Activated effector memory CD4-positive, alpha-beta T cell treated with Interleukin-2 at 50 U/mL for 16 hours (primary cell): ENCODE data around the gene CLN6.
"Not testable (repeated sequence)": the region's sequence is repeated elsewhere in the genome, so short reads cannot be mapped to it uniquely, and the experiment has no call there.

Experiments
- DNase-seq: peaks from one replicate; pipeline ENCODE4 v3.0.0-alpha.2; 2020

The CLN6 gene

GRCh38 chr15:68205558-68205944 lies 24.0 kb downstream of the CLN6 start:
- DNase-seq, result no peak

- no peak for DNase-seq
Measured at GRCh38 chr15:68204776-68205557, 24.6 kb downstream of the CLN6 start, which contains the start of gene CALML4. Gene CALML4 (minus strand): TSS chr15:68205332. CDS start chr15:68205247, 85 bp downstream.

DNA sequence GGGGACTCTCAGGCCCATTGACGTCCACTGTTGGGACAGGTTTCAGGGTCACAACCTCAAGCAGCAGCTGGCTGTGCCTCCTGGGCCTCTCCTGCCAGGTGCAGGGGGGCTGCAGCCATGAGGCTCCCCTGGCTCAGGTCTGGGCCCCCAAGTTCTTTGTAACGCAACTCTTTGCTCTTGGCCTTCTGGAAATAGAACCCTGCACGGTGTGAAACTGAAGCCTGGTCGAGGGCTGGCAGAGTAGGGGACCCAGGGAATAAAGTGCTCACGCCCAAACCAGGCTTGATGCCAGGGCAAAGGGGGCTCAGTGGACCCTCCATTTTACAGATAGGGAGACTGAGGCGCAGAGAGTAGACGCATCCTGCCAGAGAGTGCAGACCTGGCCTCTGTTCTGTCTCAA lies 25.2 kb downstream of the CLN6 start:
- DNase-seq, result no peak

GRCh38 chr15:68203956-68204355 lies 25.6 kb downstream of the CLN6 start:
- DNase-seq, result no peak

GRCh38 chr15:68203486-68203885 lies 26.0 kb downstream of the CLN6 start:
- no peak for DNase-seq

DNA sequence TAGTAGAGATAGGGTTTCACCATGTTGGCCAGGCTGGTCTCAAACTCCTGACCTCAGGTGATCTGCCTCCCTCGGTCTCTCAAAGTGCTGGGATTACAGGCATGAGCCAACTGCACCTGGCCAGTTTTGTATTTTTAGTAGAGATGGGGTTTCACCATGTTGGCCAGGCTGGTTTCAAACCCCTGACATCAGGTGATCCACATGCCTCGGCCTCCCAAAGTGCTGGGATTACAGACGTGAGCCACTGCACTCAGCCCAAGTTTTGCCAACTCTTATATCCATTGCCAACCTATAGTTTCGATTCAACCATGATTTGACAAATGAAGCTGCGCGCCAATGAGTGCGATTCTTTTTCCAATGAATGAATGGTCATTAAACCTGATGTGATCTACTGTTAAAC lies 26.5 kb downstream of the CLN6 start:
- not testable (repeated sequence) for DNase-seq

- no peak for DNase-seq
Measured at GRCh38 chr15:68201879-68202261, 27.7 kb downstream of the CLN6 start.

- DNase-seq, result no peak
Measured at GRCh38 chr15:68201153-68201878, 28.2 kb downstream of the CLN6 start.

DNA sequence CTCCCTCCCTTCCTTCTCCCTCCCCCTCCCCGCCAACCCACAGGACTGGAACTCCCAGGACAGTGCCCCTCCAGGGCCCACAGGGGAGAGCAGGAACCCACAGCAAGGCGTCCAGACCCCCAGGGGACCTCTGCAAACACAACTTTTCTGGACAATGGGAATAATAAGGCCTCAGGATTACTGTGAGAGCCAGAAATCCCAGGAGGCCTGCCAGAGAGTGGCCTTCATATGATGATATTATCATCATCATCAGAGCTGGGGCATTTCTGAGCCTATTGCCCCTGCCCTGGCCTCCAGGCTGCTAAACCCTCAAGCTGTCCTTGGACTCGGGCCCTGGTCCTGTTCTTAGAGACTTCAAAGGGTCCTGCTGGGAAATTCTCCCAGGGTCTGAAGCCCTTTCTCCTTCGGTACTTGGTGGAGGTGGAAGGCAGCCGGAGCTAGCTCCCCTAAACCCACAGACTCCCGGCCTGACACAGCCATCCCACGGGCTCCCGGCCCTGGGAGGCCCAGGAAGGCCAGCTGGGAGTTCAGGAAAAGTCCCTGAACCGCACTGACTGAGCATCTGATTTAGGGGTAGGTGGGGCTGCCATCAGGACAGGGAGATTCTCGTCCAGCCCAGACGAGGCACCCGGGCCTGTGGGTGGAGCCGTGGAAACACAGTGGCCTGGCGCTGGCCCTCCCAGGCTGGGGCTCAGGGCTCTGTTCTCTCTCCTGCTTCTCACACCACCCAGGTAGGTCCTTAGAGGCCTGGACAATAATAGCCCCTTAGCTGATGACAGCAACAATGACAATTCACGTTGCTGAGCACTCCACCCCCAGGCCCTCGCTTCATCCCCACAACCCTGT lies 29.3 kb downstream of the CLN6 start:
- no peak for DNase-seq

- DNase-seq, result no peak
Measured at GRCh38 chr15:68199340-68199739, 30.2 kb downstream of the CLN6 start.

DNA sequence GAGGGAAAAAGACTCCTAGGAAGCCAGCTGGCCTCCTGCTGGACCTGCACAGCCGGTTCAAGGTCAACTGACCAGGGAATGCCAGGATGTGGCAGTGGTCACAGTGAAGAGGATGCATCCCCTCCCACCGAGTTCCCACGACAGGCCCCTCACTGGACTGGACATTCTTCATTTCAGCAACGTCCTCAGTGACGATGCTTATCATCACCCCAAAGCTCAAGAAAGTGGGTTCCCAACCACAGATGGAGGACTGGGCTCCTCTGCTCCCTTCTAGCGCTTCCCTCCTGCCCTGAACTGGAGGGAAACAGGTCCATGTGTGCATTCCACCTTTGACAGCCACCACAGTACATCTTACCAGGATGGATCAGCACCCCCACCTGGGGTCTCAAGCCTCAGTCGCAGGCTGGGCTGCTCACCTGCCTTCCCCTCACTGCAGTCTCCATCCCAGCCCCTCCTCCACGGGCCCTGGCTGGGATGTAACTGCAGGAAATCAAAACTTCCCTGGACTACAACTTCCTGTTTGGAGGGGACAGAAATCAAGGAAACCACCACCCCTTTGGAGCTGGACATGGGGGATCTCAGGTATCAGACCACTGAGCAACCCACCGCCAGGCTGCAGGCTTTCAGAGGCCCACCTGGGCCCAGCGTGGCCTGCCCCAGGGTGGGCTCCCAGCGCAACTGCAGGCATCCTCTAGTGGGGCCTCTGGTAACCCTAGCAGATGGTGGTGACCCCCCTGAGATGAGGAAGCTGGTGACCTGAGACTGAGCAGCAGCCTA lies 31.7 kb downstream of the CLN6 start:
- no peak for DNase-seq

GRCh38 chr15:68197170-68197492 lies 32.4 kb downstream of the CLN6 start:
- no peak for DNase-seq

- DNase-seq, result no peak
Measured at GRCh38 chr15:68196445-68197169, 32.9 kb downstream of the CLN6 start.

GRCh38 chr15:68195336-68196112 lies 34.0 kb downstream of the CLN6 start:
- no peak for DNase-seq

DNA sequence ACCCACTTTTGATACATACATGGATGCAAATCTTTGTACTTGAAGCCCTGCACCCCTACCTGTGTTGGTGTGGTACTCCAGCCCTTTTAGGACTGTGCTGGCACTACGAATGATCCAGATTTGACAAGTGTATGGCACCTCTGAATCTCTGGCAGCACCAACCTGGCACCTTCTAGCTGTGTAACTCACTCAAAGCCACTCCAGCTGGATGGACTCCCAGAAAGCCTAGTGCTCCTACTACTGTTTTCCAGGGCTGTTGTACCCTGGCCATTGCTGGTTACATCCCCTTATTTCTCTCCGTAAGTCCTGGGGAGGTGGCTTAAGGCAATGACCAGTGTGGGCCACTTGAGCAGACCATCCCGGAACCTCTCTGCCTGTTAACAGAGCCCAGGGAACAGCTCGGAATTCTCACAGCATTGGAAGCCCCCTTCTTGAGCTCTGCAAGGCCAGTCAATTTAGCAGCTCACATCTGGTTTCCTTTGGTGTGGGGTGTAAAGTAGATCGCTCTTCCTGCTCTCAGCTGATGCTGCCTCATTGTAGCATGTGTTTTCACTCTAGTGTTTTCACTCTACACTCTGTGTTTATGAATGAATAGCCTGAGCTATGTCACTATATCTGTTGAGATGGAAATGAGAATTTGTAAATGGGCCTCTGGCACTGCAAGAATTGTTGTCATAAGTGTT lies 36.6 kb downstream of the CLN6 start:
- no peak for DNase-seq

GRCh38 chr15:68192117-68192516 lies 37.4 kb downstream of the CLN6 start:
- DNase-seq, result no peak

- DNase-seq, result no peak
Measured at GRCh38 chr15:68191555-68191954, 38.0 kb downstream of the CLN6 start.

DNA sequence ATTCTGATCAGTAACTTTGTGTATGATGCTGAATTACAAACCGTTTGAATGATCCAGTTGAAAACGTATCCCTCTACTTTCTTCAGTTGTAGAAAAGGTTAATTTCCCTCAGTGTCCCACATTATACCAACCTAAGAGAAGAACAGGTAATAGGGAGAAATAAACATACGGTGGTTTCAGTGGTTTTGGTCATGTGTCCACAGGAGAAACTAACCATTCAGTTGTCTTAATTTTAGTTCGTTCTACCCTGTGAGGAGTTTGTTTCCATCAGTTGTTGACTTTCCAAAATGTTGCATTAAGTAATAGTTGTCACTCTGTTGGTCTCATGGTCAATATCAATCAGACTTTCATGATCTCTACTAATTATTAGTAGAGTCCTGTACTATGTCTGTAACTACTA lies 39.5 kb downstream of the CLN6 start:
- DNase-seq, result no peak

DNA sequence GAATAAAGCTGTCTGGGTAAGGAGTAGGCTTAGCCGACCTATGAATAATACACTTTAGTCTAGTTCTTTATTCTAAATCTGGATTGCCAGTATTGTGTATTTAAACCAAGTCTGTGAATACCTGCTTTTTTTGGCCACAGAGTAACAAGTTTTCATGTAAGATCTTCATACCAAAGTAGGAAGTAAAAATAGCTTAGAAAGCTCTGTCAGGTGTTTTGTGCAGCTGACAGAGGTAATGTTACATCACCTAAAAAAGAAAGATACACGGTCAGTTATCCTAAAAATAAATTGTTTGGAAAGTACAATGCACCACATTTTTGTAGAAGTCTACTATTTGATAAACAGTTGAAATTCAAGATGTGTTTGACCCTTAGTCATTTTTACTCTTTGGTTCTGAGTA lies 40.9 kb downstream of the CLN6 start:
- no peak for DNase-seq

- no peak for DNase-seq
Measured at GRCh38 chr15:68187559-68187958, 42.0 kb downstream of the CLN6 start.
